Sigmoid colon (tissue), 4 donors: ENCODE measurements around the gene REX1BD.

Experiments used
- EP300 ChIP-seq, 4 donors: sonication (generic); formaldehyde crosslinking; IDR thresholded peaks; one replicate each; pipeline ENCODE4 v1.6.1; 2017; ENCODE audit warnings: antibody characterized with exemption in 4 of 4
- POLR2A ChIP-seq, 2 donors: fragments of 450-650 bp; IDR thresholded peaks; one replicate each; pipeline ENCODE4 v1.6.1; 2016; ENCODE audit warnings: antibody characterized with exemption in 2 of 2, mild to moderate bottlenecking in 2 of 2, moderate library complexity in 2 of 2
- POLR2AphosphoS5 ChIP-seq, 4 donors: sonication (generic); formaldehyde crosslinking; IDR thresholded peaks; one replicate each; pipeline ENCODE4 v1.6.1; 2017; ENCODE audit warnings: antibody characterized with exemption in 4 of 4

DNA sequence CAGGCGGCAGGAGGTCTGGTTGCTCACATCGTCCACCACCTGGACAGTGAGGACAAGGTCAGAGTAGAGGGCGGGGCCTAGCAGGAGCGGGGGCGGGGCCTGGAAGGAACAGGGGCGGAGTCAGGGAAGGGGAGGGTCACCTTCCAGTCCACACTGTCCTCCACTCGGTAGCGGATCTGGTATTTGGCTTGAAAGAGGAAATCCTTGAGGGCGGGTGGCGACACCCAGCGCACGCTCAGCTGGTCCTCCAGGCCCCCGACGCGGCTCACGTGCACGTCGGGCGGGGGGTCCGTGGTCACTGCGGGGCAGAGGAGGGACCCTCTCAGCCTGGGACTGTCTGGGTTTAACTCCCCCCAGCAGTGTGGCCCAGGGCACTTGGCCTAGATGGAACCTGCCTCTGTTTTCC, 8.2 kb downstream of the REX1BD start:
- TF ChIP-seq EP300 (IDR thresholded peaks at IDR 0.05): no peak
- no peak for TF ChIP-seq POLR2A (IDR thresholded peaks at IDR 0.05)
- no peak for TF ChIP-seq POLR2AphosphoS5 (IDR thresholded peaks at IDR 0.05)
